Nephron progenitor cell (in vitro differentiated cells): ENCODE data around the gene JUND.

Source experiments
- DNase-seq: peaks from one replicate; pipeline ENCODE4 v3.0.0; 2021
- H3K27ac Mint-ChIP-seq: 2 replicates; pipeline ENCODE4 v1.8.0; 2021; ENCODE audit warnings: mild to moderate bottlenecking, moderate library complexity, mixed read lengths
- H3K27me3 Mint-ChIP-seq: 2 replicates; pipeline ENCODE4 v1.8.0; 2021; ENCODE audit warnings: mild to moderate bottlenecking, low read depth, mixed read lengths; ENCODE audit not compliant: poor library complexity
- H3K36me3 Mint-ChIP-seq: 2 replicates; pipeline ENCODE4 v1.8.0; 2021; ENCODE audit warnings: low read depth, mixed read lengths
- H3K4me1 Mint-ChIP-seq: 2 replicates; pipeline ENCODE4 v1.8.0; 2021; ENCODE audit warnings: mixed read lengths
- H3K4me3 Mint-ChIP-seq: 2 replicates; pipeline ENCODE4 v1.8.0; 2021; ENCODE audit warnings: mild to moderate bottlenecking, moderate library complexity, mixed read lengths
- H3K9me3 Mint-ChIP-seq: 2 replicates; pipeline ENCODE4 v1.8.0; 2021; ENCODE audit warnings: mild to moderate bottlenecking, moderate library complexity, mixed read lengths
- CTCF ChIP-seq: fragments of 200-600 bp; sonication (generic); IDR thresholded peaks from 2 replicates; pipeline ENCODE4 v1.5.0; 2021; ENCODE audit warnings: antibody characterized with exemption

The JUND gene

GRCh38 chr19:18234194-18234593, 47.2 kb downstream of the JUND start:
- no peak for DNase-seq
- H3K36me3 Mint-ChIP-seq: no peaks in the 10 kb centered on the region
- no peak overlapping the region for H3K4me3 Mint-ChIP-seq
- peaks cover 6% of the 10 kb centered on the region for H3K9me3 Mint-ChIP-seq
- H3K4me1 Mint-ChIP-seq: peaks cover 21% of the 10 kb centered on the region
- no peak overlapping the region for H3K27ac Mint-ChIP-seq
- TF ChIP-seq CTCF: no peak
- H3K27me3 Mint-ChIP-seq: peaks cover 56% of the 10 kb centered on the region

- no peaks in the 10 kb centered on the region for H3K36me3 Mint-ChIP-seq
- no peak for TF ChIP-seq CTCF
- no peak overlapping the region for H3K4me3 Mint-ChIP-seq
- H3K27ac Mint-ChIP-seq: no peak overlapping the region
- peaks cover 6% of the 10 kb centered on the region for H3K9me3 Mint-ChIP-seq
- peaks cover 21% of the 10 kb centered on the region for H3K4me1 Mint-ChIP-seq
- peak; percentile 96 for DNase-seq
- peaks cover 54% of the 10 kb centered on the region for H3K27me3 Mint-ChIP-seq
Observed at GRCh38 chr19:18233224-18233825, 48.1 kb downstream of the JUND start.

GRCh38 chr19:18232540-18233223, 48.7 kb downstream of the JUND start:
- peak; percentile 32 for TF ChIP-seq CTCF
- Mint-ChIP-seq H3K27ac (peak overlapping the region; percentile 68), H3K36me3 (no peaks in the 10 kb centered on the region), H3K4me1 (peaks cover 21% of the 10 kb centered on the region), H3K4me3 (peak overlapping the region; percentile 71), H3K27me3 (peaks cover 53% of the 10 kb centered on the region), H3K9me3 (peaks cover 6% of the 10 kb centered on the region)
- DNase-seq: no peak

GRCh38 chr19:18231775-18232174, 49.6 kb downstream of the JUND start:
- peaks cover 56% of the 10 kb centered on the region for H3K27me3 Mint-ChIP-seq

GRCh38 chr19:18230941-18231734, 50.3 kb downstream of the JUND start:
- Mint-ChIP-seq H3K9me3 (peaks cover 6% of the 10 kb centered on the region), H3K4me1 (peaks cover 32% of the 10 kb centered on the region), H3K27me3 (peaks cover 54% of the 10 kb centered on the region), H3K4me3 (no peak overlapping the region), H3K36me3 (no peaks in the 10 kb centered on the region), H3K27ac (no peak overlapping the region)
- no peak for TF ChIP-seq CTCF
- no peak for DNase-seq

More at GRCh38 chr19:18231775-18232174, 49.6 kb downstream of the JUND start:
- H3K4me3 Mint-ChIP-seq: peak overlapping the region; percentile 71
- DNase-seq: no peak
- no peaks in the 10 kb centered on the region for H3K36me3 Mint-ChIP-seq
- peaks cover 6% of the 10 kb centered on the region for H3K9me3 Mint-ChIP-seq
- peaks cover 30% of the 10 kb centered on the region for H3K4me1 Mint-ChIP-seq
- no peak for TF ChIP-seq CTCF
- H3K27ac Mint-ChIP-seq: no peak overlapping the region
